HepG2 (cell line): ENCODE results near the gene NARF. TPM values are rescaled to one million over a fixed set of nuclear protein-coding genes. Genes with fewer than 3 reads are reported as not detected.

ENCODE experiments used
- ATF1 ChIP-seq: IDR thresholded peaks from 2 replicates; pipeline ENCODE4 v1.6.1; 2016; ENCODE audit warnings: mild to moderate bottlenecking, control low read depth
- BORCS8-MEF2B ChIP-seq: sonication (generic); formaldehyde crosslinking; IDR thresholded peaks from 2 replicates; pipeline ENCODE4 v1.8.0; 2022; ENCODE audit warnings: mild to moderate bottlenecking, missing genetic modification reagents
- CAMTA2 ChIP-seq: sonication (generic); formaldehyde crosslinking; IDR thresholded peaks from 2 replicates; pipeline ENCODE4 v1.4.0; 2020; ENCODE audit warnings: mild to moderate bottlenecking, missing genetic modification reagents, borderline replicate concordance
- CBX1 ChIP-seq: IDR thresholded peaks from one replicate; pipeline ENCODE4 v1.6.1; 2016; ENCODE audit warnings: antibody characterized with exemption, low read depth
- GABPB1 ChIP-seq: IDR thresholded peaks from 2 replicates; pipeline ENCODE4 v1.6.1; 2016; ENCODE audit warnings: mild to moderate bottlenecking, missing genetic modification reagents, moderate library complexity, missing compliant biosample characterization
- HCFC1 ChIP-seq: fragments of 150-350 bp; IDR thresholded peaks from 2 replicates; pipeline ENCODE4 v1.6.1; 2014; ENCODE audit warnings: low read depth, low read length
- HOXD1 ChIP-seq: sonication (generic); formaldehyde crosslinking; IDR thresholded peaks from 2 replicates; pipeline ENCODE4 v1.5.0; 2020; ENCODE audit warnings: missing genetic modification reagents
- KAT2B ChIP-seq: fragments of 150-350 bp; IDR thresholded peaks from 2 replicates; pipeline ENCODE4 v1.6.1; 2014; ENCODE audit warnings: low read depth, low read length, borderline replicate concordance
- KDM1A ChIP-seq: IDR thresholded peaks from 2 replicates; pipeline ENCODE4 v1.6.1; 2016; ENCODE audit warnings: missing compliant biosample characterization
- KDM2A ChIP-seq: sonication (generic); formaldehyde crosslinking; IDR thresholded peaks from 2 replicates; pipeline ENCODE4 v1.4.0; 2020; ENCODE audit warnings: low read depth, missing genetic modification reagents, borderline replicate concordance
- KLF11 ChIP-seq: IDR thresholded peaks from 2 replicates; pipeline ENCODE4 v1.6.1; 2016; ENCODE audit warnings: missing compliant biosample characterization
- MEIS2 ChIP-seq: sonication (generic); formaldehyde crosslinking; IDR thresholded peaks from 2 replicates; pipeline ENCODE4 v1.9.0; 2021; ENCODE audit warnings: mild to moderate bottlenecking, missing genetic modification reagents
- NFYC ChIP-seq: IDR thresholded peaks from 2 replicates; pipeline ENCODE4 v1.6.1; 2016; ENCODE audit warnings: missing genetic modification reagents, missing compliant biosample characterization
- PPARG ChIP-seq: conservative IDR thresholded peaks from 2 replicates; pipeline ENCODE4 v1.6.1; 2016; ENCODE audit warnings: missing biosample characterization, missing genetic modification reagents
- TARDBP ChIP-seq: sonication (generic); formaldehyde crosslinking; IDR thresholded peaks from 2 replicates; pipeline ENCODE4 v1.8.0; 2022; ENCODE audit warnings: mild to moderate bottlenecking, missing genetic modification reagents
- ZNF367 ChIP-seq: sonication (generic); formaldehyde crosslinking; IDR thresholded peaks from 2 replicates; pipeline ENCODE4 v1.4.0; 2020; ENCODE audit warnings: missing genetic modification reagents, borderline replicate concordance
- ZNF382 ChIP-seq: sonication (generic); formaldehyde crosslinking; IDR thresholded peaks from 2 replicates; pipeline ENCODE4 v1.5.0; 2020; ENCODE audit warnings: missing genetic modification reagents, mild to moderate bottlenecking, borderline replicate concordance
- ZNF614 ChIP-seq: IDR thresholded peaks from 2 replicates; pipeline ENCODE4 v1.6.1; 2018; ENCODE audit warnings: missing biosample characterization, missing genetic modification reagents, inconsistent platforms, borderline replicate concordance
- ZNF782 ChIP-seq: sonication (generic); formaldehyde crosslinking; IDR thresholded peaks from 2 replicates; pipeline ENCODE4 v1.4.0; 2020; ENCODE audit warnings: missing genetic modification reagents, mild to moderate bottlenecking, borderline replicate concordance
- ZNF879 ChIP-seq: sonication (generic); formaldehyde crosslinking; IDR thresholded peaks from 2 replicates; pipeline ENCODE4 v1.8.1; 2023; ENCODE audit warnings: missing genetic modification reagents
- polyA plus RNA-seq, 8 experiments: library from polyadenylated mRNA; depleted of rRNA in 3 of 8; stranded (reverse) in 7 of 8; unstranded in 1 of 8; fragments of >200 nt; fragmentation: Illumina TruSeq in 4 of 8; extraction: Trizol in 4 of 8; gene quantifications; 2 replicates each; pipeline versions ENCODE4 v1.2.1 to v1.2.3, GENCODE V29; 2011 to 2016; ENCODE audit warnings: low read depth in 4 of 8, missing spikeins in 1 of 8, mixed read lengths in 1 of 8; ENCODE audit not compliant: insufficient read depth in 1 of 8
- total RNA-seq, 5 experiments: library from RNA; depleted of rRNA; stranded (reverse); fragments of >200 nt; fragmentation: Illumina TruSeq; extraction: Trizol; gene quantifications; 2 replicates each; pipeline ENCODE4 v1.2.3, GENCODE V29; 2016; ENCODE audit warnings: low read depth in 1 of 5
- TF ChIP-seq, protein P1 (sequence below): sonication (generic); formaldehyde crosslinking; conservative IDR thresholded peaks from 2 replicates; pipeline ENCODE4 v1.8.0; 2022; ENCODE audit warnings: mild to moderate bottlenecking, moderate library complexity, missing genetic modification reagents
- TF ChIP-seq, protein P2 (sequence below): sonication (generic); IDR thresholded peaks from 2 replicates; pipeline ENCODE4 v1.6.1; 2016; ENCODE audit warnings: low read depth, borderline replicate concordance
- TF ChIP-seq, protein P3 (sequence below): sonication (generic); formaldehyde crosslinking; IDR thresholded peaks from 2 replicates; pipeline ENCODE4 v1.8.0; 2022; ENCODE audit warnings: mild to moderate bottlenecking, missing genetic modification reagents, moderate library complexity
- TF ChIP-seq, protein P4 (sequence below): fragments of 450-650 bp; IDR thresholded peaks from 2 replicates; pipeline ENCODE4 v1.6.1; 2016
- TF ChIP-seq, protein P5 (sequence below): IDR thresholded peaks from 2 replicates; pipeline ENCODE4 v1.6.1; 2016; ENCODE audit warnings: mild to moderate bottlenecking

Gene NARF
- total and polyA plus RNA-seq, 2 of the 13 experiments (the other 11 are each of a cell fraction or from before 2014, with no cell fraction given) = 61.1 to 144 TPM

DNA sequence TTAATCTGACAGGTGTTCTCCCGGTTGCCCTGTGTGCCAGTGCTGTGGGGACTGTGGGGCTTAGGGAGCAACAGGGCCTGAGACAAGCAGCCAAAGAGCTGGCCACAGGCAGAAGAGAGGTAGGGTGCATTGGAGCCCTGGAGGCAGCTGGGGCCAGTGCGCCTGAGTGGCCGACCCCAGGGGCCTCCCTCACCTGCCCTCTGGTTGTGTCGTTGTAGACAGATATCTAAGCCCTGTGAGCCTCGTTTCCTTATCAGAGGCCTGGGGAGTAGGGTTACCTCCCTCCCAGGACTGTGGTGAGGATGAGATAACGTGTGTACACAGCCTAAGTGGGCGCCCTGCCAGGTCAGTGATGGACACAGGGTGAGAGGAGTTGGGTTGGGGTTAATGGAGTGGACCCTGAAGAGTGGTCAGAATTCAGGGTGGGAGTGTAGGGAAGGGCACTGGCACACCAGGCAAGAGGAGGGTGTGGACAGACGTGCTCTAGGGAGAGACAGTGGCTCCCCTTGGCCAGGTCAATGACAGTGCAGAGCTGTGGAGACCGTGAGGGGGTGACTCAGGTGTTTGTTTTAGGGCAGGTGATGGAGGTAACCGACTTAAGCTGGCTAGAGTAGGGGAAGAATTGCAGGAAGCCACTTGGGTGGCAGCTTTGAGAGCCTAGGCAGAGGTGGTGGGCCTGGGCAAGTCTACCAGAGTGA, 3.4 kb downstream of the NARF start (continued):
- TF ChIP-seq CAMTA2 (CRISPR knock-in tag) (0 out of 2 replicates have a peak, but pooled peaks have one; percentile 67), MEIS2 (CRISPR knock-in tag) (peak; percentile 59; the same call in 1 of the 2 replicates), HOXD1 (CRISPR knock-in tag) (peak; percentile 74; the same call in 1 of the 2 replicates), ZNF614 (CRISPR knock-in tag) (peak; percentile 78; the same call in 1 of the 2 replicates), GABPB1 (CRISPR knock-in tag) (0 out of 2 replicates have a peak, but pooled peaks have one; percentile 12), ZNF782 (CRISPR knock-in tag) (peak; percentile 79; the same call in 1 of the 2 replicates), ZNF367 (CRISPR knock-in tag) (no peak), TARDBP (CRISPR knock-in tag) (peak; percentile 74), KAT2B (no peak), KLF11 (CRISPR knock-in tag) (no peak), CBX1 (no peak), ZNF382 (CRISPR knock-in tag) (no peak), ATF1 (CRISPR knock-in tag) (no peak), PPARG (CRISPR knock-in tag) (no peak), HCFC1 (no peak), BORCS8-MEF2B (CRISPR knock-in tag) (peak; percentile 37), KDM2A (CRISPR knock-in tag) (peak; percentile 46; the same call in 1 of the 2 replicates), KDM1A (CRISPR knock-in tag) (peak; percentile 64; the same call in 1 of the 2 replicates), ZNF879 (CRISPR knock-in tag) (no peak), NFYC (CRISPR knock-in tag) (no peak; the same call in 1 of the 2 replicates)
- TF ChIP-seq, protein P1, sequence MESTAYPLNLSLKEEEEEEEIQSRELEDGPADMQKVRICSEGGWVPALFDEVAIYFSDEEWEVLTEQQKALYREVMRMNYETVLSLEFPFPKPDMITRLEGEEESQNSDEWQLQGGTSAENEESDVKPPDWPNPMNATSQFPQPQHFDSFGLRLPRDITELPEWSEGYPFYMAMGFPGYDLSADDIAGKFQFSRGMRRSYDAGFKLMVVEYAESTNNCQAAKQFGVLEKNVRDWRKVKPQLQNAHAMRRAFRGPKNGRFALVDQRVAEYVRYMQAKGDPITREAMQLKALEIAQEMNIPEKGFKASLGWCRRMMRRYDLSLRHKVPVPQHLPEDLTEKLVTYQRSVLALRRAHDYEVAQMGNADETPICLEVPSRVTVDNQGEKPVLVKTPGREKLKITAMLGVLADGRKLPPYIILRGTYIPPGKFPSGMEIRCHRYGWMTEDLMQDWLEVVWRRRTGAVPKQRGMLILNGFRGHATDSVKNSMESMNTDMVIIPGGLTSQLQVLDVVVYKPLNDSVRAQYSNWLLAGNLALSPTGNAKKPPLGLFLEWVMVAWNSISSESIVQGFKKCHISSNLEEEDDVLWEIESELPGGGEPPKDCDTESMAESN = 0 out of 2 replicates have a peak, but pooled peaks have one; percentile 52
- TF ChIP-seq, protein P2, sequence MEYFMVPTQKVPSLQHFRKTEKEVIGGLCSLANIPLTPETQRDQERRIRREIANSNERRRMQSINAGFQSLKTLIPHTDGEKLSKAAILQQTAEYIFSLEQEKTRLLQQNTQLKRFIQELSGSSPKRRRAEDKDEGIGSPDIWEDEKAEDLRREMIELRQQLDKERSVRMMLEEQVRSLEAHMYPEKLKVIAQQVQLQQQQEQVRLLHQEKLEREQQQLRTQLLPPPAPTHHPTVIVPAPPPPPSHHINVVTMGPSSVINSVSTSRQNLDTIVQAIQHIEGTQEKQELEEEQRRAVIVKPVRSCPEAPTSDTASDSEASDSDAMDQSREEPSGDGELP = peak; percentile 57; the same call in 1 of the 2 replicates
- TF ChIP-seq, protein P3, sequence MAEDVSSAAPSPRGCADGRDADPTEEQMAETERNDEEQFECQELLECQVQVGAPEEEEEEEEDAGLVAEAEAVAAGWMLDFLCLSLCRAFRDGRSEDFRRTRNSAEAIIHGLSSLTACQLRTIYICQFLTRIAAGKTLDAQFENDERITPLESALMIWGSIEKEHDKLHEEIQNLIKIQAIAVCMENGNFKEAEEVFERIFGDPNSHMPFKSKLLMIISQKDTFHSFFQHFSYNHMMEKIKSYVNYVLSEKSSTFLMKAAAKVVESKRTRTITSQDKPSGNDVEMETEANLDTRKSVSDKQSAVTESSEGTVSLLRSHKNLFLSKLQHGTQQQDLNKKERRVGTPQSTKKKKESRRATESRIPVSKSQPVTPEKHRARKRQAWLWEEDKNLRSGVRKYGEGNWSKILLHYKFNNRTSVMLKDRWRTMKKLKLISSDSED (CRISPR knock-in tag) = no peak
- TF ChIP-seq, protein P4, sequence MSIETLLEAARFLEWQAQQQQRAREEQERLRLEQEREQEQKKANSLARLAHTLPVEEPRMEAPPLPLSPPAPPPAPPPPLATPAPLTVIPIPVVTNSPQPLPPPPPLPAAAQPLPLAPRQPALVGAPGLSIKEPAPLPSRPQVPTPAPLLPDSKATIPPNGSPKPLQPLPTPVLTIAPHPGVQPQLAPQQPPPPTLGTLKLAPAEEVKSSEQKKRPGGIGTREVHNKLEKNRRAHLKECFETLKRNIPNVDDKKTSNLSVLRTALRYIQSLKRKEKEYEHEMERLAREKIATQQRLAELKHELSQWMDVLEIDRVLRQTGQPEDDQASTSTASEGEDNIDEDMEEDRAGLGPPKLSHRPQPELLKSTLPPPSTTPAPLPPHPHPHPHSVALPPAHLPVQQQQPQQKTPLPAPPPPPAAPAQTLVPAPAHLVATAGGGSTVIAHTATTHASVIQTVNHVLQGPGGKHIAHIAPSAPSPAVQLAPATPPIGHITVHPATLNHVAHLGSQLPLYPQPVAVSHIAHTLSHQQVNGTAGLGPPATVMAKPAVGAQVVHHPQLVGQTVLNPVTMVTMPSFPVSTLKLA = no peak
- TF ChIP-seq, protein P5, sequence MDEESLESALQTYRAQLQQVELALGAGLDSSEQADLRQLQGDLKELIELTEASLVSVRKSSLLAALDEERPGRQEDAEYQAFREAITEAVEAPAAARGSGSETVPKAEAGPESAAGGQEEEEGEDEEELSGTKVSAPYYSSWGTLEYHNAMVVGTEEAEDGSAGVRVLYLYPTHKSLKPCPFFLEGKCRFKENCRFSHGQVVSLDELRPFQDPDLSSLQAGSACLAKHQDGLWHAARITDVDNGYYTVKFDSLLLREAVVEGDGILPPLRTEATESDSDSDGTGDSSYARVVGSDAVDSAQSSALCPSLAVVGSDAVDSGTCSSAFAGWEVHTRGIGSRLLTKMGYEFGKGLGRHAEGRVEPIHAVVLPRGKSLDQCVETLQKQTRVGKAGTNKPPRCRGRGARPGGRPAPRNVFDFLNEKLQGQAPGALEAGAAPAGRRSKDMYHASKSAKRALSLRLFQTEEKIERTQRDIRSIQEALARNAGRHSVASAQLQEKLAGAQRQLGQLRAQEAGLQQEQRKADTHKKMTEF (CRISPR knock-in tag) = peak; percentile 62
